Ascending aorta (tissue), 2 donors: Measurements from ENCODE around the gene ANO7. TPM values are rescaled to one million over a fixed set of nuclear protein-coding genes. Genes with fewer than 3 reads are reported as not detected.

Source experiments
- DNase-seq, 2 donors: peaks; one replicate each; pipeline ENCODE4 v3.0.0-alpha.2; 2019; ENCODE audit warnings: low spot score in 2 of 2
- H3K27ac ChIP-seq, 2 donors: fragments of 200-600 bp; sonication (generic); one replicate each; pipeline ENCODE4 v1.5.1; 2016 to 2017; ENCODE audit warnings: mild to moderate bottlenecking in 1 of 2
- H3K27me3 ChIP-seq: fragments of 200-600 bp; sonication (generic); one replicate; pipeline ENCODE4 v1.5.1; 2017
- H3K36me3 ChIP-seq, 2 donors: fragments of 200-600 bp; sonication (generic); one replicate each; pipeline ENCODE4 v1.5.1; 2016
- H3K4me1 ChIP-seq, 2 donors: fragments of 200-600 bp; sonication (generic); one replicate each; pipeline ENCODE4 v1.5.1; 2016 to 2017; ENCODE audit warnings: mild to moderate bottlenecking in 1 of 2
- H3K4me3 ChIP-seq, 2 donors: fragments of 200-600 bp; sonication (generic); one replicate each; pipeline ENCODE4 v1.5.1; 2016 to 2017; ENCODE audit warnings: mild to moderate bottlenecking in 1 of 2
- H3K9me3 ChIP-seq, 2 donors: fragments of 200-600 bp; sonication (generic); one replicate each; pipeline ENCODE4 v1.5.1; 2016
- CTCF ChIP-seq, 3 experiments: fragments of 200-600 bp in 2 of 3; fragments of 450-650 bp in 1 of 3; sonication (generic) in 2 of 3; IDR thresholded peaks; one replicate each; pipeline ENCODE4 v1.5.1; 2016 to 2019; ENCODE audit warnings: antibody characterized with exemption in 3 of 3, mild to moderate bottlenecking in 1 of 3, moderate library complexity in 1 of 3
- intact Hi-C: fragments of 100-400 bp; cut with DNase I; formaldehyde crosslinking; loops from one replicate; pipeline ENCODE4 v1.15.1; 2023
- total RNA-seq: library from RNA; depleted of rRNA; stranded (reverse); fragments of >200 nt; gene quantifications from one replicate; pipeline ENCODE4 v1.1.0, GENCODE V29; 2016

Gene ANO7
- total RNA-seq, 1 donor from 2014 or later, result 0.43 TPM

GRCh38 chr2:241197947-241198346 is 9.5 kb downstream of the ANO7 start:
- TF ChIP-seq CTCF (IDR thresholded peaks at IDR 0.05), result no peak
- no peak overlapping the region for H3K27ac ChIP-seq
- H3K9me3 ChIP-seq, result no peaks in the 10 kb centered on the region
- DNase-seq, result no peak
- H3K4me3 ChIP-seq, result no peak overlapping the region
- H3K4me1 ChIP-seq, result no peaks in the 10 kb centered on the region
- H3K36me3 ChIP-seq, result no peaks in the 10 kb centered on the region
- H3K27me3 ChIP-seq, result no peaks in the 10 kb centered on the region
- intact Hi-C loops, result no loop called here

DNA sequence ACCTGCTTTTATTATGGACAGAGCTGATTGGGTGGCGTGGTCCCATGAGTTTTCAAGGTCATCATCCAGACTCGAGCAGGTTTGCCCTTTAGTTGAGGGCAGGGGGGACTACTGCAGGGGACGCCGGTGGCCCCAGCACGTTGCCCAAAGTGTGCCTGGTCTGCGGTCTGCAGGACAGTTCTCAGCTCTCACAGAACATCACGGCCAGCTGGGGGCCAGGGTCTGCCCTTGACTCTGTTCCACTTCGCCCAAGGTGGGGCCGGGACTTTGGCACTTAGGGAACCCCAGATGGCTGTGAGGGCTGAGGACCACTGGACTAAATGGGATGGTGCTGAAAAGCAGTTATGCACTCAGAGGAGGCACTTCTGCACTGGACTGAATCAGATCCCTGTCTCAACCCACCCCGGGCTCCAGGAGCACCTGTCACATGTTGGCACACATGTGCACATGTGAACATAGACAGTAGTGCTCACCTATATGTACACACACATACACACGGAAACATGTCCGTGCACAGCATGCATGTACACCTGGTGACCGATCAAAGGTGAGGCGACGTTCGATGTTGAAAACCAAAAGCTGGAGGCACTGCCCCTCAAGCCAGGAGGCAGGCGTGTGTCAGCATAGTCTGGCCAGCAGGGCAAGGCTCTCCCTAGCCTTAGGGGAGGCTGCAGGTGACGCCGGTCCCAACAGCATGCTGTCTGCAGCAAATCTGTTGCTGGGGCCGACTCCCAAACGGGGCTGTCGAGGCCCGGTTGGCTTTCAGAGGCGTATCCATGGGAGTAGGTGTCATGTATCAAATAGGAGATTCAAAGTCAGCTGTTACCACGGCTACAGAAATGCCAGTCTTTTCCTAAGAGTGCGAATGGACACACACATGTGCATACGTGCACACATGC is 10.2 kb downstream of the ANO7 start:
- no peak for TF ChIP-seq CTCF (IDR thresholded peaks at IDR 0.05)
- Histone ChIP-seq H3K27ac (no peak overlapping the region), H3K36me3 (no peaks in the 10 kb centered on the region), H3K4me3 (no peak overlapping the region), H3K9me3 (no peaks in the 10 kb centered on the region), H3K4me1 (no peaks in the 10 kb centered on the region), H3K27me3 (no peaks in the 10 kb centered on the region)
- intact Hi-C loops, result no loop called here
- DNase-seq, result no peak

- no peak overlapping the region for H3K4me3 ChIP-seq
- no peaks in the 10 kb centered on the region for H3K36me3 ChIP-seq
- H3K4me1 ChIP-seq, result no peaks in the 10 kb centered on the region
- H3K9me3 ChIP-seq, result no peaks in the 10 kb centered on the region
- H3K27ac ChIP-seq, result no peak overlapping the region
- intact Hi-C loops, result no loop called here
- DNase-seq, result no peak
- TF ChIP-seq CTCF (IDR thresholded peaks at IDR 0.05), result no peak
- H3K27me3 ChIP-seq, result no peaks in the 10 kb centered on the region
These were observed 10.8 kb downstream of the ANO7 start for GRCh38 chr2:241199286-241199685.

DNA sequence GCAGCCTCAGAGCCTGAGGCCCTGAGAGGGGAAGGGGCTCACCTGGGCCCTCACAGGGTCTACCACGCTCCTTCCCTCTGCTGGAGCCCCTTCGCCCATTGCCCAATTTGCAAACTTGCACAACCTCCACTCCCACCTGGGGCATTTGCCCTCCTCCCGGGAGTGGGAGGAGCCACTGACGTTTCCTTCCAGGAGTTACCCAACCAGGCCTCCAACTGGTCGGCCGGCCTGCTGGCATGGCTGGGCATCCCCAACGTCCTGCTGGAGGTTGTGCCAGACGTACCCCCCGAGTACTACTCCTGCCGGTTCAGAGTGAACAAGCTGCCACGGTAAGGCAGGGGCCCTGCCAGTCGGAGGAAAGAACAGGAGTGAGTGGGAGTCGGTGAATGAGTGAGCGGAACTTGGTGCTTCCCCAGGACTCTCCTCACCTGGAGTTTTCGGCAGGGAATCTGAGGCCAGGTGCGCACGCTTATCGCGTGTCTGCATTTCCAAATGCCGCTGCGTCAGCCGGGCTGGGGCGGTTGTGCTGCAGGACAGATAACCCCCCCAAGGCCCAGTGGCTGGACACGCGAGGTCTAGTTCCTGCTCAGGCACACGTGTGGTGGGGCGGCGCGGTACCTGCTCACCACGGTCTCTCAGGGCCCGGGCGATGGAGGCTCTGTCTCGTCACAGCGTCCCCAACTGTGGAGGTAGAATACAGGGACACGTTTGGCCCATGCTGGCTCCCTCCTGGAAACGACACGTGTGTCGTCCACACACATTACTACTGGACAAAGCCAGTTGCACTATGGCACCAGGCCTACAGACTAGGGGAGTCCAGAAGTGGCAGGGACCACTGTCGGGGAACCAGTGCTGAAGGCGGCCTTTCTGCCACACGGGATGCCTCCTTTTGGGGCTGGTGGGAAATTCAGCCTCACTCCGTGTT is 11.7 kb downstream of the ANO7 start:
- no peaks in the 10 kb centered on the region for H3K36me3 ChIP-seq
- no peaks in the 10 kb centered on the region for H3K27me3 ChIP-seq
- intact Hi-C loops, result no loop called here
- DNase-seq, result no peak
- no peaks in the 10 kb centered on the region for H3K4me1 ChIP-seq
- no peak for TF ChIP-seq CTCF (IDR thresholded peaks at IDR 0.05)
- no peak overlapping the region for H3K27ac ChIP-seq
- no peaks in the 10 kb centered on the region for H3K9me3 ChIP-seq
- H3K4me3 ChIP-seq, result no peak overlapping the region

DNA sequence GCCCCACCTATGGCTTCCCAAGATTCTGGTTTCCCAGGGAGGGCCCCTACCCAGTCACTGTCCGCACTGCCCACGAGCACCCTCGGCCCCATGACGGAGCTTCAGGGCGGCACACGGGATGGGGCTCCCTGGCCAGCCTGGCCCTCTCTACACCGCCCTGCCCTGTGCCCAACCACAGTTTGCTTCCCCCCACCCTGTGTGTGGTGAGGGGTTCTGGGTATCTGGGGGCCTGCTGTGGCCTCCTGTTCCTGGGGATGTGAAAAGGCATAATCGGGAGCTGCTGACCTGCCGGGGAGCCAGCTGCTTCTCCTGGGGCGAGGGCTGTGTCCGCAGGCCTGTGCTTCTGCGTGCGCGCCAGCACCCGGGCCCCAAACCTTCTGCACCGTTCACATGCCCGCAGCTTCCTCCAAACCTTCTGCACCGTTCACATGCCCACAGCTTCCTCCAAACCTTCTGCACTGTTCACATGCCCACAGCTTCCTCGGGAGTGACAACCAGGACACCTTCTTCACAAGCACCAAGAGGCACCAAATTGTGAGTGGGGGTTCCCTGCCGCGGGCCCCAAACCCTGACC is 12.4 kb downstream of the ANO7 start:
- Histone ChIP-seq H3K9me3 (no peaks in the 10 kb centered on the region), H3K4me3 (no peak overlapping the region), H3K36me3 (no peaks in the 10 kb centered on the region), H3K27me3 (no peaks in the 10 kb centered on the region), H3K27ac (no peak overlapping the region), H3K4me1 (no peaks in the 10 kb centered on the region)
- intact Hi-C loops, result no loop called here
- DNase-seq, result no peak
- TF ChIP-seq CTCF (IDR thresholded peaks at IDR 0.05), result no peak
